ENCODE data around the gene RIF1.

The RIF1 gene

DNA sequence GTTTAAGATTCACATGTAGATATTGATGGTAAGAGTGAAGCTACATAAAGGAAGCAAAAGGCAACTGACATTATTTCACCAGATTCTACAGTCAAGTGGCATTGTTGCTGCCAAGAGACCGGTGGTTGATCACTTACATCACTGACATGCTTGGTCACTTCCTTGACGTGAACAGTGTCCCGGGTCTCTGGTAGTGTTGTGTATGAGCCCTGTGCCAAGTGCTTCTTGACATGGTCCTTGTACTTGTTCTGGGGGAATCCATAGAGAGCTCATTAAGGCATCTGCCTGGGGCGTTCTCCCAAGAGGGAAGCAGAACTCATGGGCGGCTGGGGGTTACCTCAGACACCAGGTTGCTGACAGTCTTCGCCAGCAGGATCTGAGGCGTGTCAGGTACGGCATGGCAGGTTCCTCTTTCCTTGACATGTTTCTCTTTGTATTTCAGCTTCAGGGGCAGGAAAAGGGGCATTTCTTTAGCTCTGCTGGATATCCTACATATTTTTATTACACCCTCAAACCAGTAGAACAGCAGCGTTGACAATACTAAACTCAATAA, 116.2 kb downstream of the RIF1 start:
- no peak for DNase-seq

DNA sequence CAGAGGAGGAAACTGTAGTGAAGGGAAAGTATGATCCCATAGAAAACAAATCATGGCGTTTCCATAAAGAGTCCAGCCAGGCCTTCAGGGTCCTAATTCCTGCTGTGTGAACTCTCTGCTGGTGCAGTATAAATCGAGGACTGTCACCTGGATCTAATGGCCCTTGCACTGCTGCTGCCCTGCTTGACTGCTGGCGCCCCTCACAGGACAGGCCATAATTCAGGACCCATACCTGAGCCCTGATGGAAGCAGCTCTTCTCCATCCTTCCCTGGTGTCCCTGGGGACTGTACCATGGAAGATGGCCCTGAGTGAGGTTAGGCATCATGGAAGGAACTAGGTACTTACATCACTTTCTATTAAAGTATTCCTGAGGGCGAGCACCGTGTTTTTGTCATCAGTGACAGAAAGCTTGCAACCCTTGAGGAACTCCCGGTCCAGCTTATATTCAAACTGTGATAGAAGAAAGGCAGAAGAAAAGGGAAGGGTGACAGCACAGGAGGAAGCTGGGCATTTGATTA, 116.9 kb downstream of the RIF1 start:
- DNase-seq = no peak
